Iris pigment epithelial cell (primary cell): Measurements from ENCODE around the gene SLC49A3.
"Not testable (repeated sequence)": the region's sequence is repeated elsewhere in the genome, so short reads cannot be mapped to it uniquely, and the experiment has no call there.

Experiments
- DNase-seq: peaks from one replicate; pipeline ENCODE4 v3.0.0-alpha.2; 2011; ENCODE audit warnings: low read depth

The SLC49A3 gene

GRCh38 chr4:654503-654845 lies 34.5 kb downstream of the SLC49A3 start:
- no peak for DNase-seq

DNA sequence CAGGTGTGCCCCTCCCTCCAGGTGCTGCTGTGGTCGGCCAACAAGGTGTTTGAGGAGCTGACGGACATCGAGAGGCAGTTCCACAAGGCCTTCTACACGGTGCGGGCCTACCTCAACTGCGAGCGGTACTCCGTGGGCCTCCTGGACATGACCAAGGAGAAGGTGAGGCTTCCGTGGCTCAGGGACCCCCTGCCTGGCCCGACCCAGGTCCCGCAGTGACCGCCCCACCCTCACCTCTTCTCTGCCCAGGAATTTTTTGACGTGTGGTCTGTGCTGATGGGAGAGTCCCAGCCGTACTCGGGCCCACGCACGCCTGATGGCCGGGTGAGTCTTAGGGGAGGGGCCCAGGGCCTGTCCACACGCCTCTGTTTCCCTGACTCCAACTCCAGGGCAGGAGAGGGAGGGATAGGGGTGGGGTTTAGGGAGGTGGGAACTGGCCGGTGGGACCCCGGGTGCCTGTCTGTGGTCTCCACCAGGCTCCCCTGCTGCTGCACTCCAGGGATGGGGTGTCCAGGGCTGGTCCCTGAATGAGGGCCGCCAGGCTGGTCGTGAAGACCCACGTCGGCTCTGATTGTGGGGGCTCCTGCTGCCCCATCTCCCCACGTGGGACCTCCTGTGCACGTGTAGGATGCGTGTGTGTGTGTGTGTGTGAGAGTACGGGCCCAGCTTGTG lies 35.0 kb downstream of the SLC49A3 start:
- no peak for DNase-seq

DNA sequence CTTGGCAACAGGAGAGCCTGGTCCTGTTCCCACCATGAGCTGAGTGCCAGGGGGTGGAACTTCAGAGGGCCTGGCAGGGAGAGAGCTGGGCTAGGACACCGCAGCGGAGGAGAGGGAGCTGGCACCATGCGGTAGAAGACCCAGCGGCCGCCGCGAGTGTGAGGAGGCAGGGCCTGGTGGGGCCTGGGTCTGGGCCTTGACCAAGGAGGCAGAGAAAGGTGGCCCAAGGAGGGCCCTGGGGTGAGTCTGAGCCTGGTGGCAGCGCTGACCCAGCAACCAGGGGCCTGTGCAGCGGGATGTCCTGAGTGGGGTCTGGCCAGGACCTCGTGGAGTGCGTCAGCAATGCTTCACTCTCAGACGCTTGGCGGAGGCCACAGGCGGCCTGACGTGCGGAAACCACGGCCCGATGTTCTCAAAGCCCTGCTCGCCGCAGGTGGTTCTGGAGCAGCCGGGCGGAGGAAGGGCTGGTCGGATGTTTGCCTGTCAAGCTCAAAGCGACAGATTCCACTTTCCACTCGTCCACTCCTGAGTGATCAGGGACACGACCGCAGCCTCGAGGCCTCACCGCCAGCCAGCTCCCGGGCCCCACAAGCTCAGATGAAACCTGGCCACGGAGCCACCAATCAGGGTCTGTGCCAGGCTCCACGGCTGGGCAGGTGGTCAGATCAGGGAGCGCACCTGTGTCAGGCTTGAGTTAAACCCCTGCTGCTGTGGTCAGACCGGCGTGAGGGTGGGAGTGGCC lies 35.7 kb downstream of the SLC49A3 start:
- no peak for DNase-seq

GRCh38 chr4:651884-652642 lies 36.9 kb downstream of the SLC49A3 start:
- DNase-seq: no peak

- DNase-seq: no peak
These were observed 37.7 kb downstream of the SLC49A3 start for GRCh38 chr4:650951-651883.

DNA sequence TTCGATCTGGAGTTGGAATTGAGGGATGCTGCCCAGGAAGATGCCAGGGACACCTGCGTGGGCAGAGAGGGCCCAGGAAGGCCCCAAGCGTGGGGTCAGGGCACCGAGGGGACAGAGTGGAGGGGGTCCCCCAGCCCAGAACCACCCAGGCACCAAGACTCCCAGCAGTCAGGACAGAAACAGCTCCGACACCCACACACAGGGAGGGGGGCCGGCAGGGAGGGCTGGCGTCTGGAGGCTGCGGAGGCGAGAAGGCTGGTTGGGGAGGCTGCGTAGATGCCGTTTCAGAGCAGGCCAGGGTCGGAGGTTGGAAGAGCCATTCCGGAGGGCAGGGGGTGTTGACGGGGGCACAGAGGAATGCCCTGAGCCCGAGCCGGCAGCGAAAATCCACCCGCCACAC lies 38.5 kb downstream of the SLC49A3 start:
- no peak for DNase-seq

DNA sequence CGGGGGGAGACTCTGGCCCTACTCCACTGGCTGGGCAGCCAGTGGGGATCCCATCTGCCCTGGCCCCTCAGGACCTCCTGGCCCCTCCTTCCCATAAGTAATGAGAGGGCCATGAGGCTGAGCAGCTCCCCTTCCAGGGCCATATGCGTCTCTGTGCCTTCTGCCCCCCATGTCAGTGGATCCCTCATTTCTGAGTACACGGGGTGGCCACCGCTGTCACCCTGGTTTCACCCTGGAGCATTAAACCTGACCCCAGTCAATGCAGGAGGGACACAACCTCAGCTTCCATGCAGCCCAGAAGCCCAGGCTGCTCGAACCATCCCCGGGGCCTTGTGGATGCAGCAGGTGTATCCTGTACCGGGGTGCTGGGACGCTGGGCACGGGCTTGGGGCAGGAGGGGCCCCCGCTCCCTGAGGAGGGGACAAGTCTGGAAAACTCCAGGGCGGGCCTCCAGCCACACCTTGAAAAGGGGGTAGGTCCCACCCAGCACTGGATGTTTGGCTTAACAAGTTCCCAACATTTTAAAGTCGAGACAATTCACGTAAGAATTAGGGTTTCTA lies 39.1 kb downstream of the SLC49A3 start:
- DNase-seq: no peak

DNA sequence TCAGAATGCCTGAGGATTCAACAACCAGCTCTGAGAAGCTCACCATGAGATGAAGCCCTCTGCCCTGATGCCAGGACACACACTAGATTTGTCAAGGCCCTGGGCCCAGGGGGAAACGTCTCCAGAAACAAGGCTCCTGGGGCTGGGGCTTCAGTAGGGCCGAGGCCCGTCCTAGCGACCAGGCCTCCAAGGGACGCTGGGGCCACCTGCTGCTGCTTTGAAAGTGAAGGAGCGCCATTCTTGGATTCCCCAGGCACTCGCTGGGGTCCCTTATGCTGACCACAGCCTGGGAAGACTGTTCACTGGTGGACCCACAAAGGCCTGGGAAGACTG lies 39.7 kb downstream of the SLC49A3 start:
- DNase-seq: no peak

DNA sequence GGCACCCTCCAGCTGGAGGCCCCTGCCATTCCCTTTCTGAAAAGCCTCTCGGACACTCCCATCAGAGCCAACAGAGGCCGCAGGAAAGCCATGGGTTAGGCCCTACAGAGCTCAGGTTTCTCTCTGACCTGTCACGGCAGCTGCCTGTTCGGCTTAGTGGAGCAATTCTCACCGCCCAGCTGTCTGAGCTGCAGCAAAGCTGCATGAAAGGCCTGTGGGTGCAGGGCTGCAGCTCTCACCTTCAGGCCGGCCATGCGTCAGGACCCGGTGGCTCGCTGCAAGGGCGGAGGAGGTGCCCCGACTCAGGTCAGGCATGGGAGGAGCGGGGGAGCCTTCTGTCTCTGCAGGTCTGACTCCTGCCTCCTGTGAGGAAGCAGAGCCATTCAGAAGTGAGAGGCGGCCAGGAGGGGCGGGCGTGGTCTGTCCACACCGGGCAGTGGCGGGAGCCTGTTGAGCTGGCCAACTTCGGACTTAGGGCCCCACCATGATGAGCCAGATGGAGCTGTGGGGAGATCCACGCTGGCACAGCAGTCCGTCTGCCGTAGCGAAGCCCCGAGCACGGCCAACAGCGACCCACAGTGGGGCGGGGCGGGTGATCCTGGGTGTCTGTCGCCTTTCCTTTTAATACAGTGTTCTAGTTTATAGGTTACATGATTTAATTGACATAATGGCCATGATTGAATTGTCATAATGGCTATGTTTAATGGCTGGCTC lies 40.2 kb downstream of the SLC49A3 start:
- no peak for DNase-seq

DNA sequence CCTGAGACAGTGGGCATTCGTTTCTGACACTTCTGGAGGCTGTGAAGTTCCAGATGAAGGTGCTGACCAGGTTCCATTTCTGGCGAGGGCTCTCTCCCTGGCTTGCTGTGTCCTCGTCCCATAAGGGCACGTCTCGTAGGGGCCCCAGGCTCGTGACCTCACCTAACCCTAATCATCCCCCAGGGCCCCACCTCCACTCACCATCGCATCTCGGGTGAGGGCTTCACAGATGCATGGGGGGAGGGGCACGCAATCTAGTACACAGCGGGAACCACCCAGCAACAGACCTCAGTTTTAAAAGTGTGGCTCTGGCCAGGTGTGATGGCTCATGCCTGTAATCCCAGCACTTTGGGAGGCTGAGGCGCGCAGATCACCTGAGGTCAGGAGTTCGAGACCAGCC lies 41.5 kb downstream of the SLC49A3 start:
- no peak for DNase-seq

- DNase-seq: no peak
These were observed 42.5 kb downstream of the SLC49A3 start for GRCh38 chr4:646460-646859.

- DNase-seq: not testable (repeated sequence)
These were observed 46.6 kb downstream of the SLC49A3 start for GRCh38 chr4:642366-642765.

DNA sequence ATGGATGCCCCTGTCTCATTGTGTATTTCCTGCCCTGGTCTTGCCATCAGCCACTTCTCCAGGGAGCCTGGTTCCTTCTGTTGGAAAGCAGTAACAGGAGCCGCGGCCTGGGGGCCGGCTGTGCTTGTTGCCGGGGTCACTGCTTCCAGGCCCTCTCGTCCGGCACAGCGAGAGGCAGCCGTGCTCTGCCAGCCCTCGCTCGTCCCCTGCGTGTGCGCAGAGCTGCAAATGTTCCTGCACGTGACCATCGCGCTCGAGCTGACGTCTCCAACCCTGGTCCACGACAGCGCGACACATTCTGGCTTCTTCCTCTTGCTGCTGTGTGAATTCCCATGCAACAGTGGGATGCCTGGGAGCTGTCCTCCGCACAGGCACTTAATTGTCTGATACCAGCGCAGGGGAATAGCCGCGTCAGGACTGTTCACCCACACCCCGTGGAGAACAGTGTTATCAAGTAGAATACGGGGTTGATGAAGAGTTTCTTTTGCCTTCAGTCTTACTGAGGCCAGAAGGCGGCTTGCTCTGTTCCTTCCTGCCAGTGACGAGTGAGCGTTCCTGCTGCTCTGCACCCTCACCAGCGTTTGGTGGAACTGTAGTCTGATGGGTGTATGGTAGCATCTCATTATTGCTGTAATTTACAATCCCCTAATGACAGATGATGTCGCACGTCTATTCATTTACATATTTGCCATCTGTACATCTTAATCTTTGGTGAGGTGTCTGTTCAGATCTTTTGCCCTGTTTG lies 51.2 kb downstream of the SLC49A3 start:
- no peak for DNase-seq

DNA sequence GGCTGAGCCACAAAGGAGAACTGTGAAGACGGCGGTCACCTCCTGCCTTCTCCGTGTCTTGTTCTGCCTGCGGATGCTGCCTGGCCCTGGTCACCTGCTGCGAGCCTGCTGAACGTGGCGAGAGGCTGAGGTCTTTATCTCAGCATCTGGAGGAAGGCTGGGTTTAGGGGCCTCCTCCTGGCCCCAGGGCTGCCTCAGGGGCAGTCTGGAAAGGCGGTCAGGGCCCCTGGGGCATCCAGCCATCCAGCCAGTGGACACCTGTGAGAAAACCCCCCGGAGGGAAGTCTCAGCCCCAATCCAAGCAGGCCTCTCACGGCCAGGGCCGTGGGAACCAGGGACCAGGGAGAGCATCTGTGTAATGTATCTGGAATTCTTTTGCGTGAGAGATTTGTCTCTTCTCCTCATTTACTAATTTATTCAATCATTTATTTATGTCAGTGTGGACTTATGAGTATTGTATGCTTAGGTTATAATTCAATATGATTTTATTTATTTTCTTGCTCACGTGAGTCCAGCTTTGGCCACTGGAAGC lies 52.3 kb downstream of the SLC49A3 start:
- DNase-seq: no peak

DNA sequence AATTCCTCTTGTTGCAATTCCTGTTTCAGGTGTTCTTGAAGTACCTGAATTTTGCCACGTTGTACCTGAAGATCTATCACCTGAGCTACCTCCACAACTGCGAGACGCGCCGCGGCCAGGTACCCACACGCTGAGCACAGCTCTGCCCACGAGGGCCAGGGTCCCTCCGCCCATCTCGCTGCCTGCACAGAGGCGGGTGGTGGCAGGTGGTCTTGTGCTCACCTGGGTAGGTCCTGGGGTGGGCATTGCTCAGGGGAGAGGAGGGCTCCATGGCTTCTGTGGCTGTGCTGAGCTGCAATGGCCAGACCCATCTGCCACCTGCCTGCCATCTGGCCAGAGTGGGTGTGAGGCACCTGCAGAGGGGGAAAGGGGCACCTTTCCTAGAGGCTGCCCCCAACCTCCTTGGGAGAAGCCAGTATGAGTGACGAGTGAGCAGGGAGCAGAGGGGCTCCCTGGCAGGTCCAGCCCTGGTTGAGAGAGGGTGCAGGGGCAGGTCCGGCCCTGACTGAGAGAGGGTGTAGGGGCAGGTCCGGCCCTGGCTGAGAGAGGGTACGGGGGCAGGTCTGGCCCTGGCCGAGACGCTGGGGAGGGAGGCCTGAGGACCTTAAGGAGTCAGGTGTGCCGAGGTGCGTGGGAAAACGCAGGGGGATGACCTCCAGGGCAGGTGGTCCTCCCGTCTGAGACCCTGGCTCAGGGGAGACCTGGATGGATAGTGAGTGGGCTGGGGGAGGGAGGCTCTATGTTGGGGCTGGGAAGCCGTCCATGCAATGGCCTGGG lies 52.9 kb downstream of the SLC49A3 start:
- DNase-seq: no peak

DNA sequence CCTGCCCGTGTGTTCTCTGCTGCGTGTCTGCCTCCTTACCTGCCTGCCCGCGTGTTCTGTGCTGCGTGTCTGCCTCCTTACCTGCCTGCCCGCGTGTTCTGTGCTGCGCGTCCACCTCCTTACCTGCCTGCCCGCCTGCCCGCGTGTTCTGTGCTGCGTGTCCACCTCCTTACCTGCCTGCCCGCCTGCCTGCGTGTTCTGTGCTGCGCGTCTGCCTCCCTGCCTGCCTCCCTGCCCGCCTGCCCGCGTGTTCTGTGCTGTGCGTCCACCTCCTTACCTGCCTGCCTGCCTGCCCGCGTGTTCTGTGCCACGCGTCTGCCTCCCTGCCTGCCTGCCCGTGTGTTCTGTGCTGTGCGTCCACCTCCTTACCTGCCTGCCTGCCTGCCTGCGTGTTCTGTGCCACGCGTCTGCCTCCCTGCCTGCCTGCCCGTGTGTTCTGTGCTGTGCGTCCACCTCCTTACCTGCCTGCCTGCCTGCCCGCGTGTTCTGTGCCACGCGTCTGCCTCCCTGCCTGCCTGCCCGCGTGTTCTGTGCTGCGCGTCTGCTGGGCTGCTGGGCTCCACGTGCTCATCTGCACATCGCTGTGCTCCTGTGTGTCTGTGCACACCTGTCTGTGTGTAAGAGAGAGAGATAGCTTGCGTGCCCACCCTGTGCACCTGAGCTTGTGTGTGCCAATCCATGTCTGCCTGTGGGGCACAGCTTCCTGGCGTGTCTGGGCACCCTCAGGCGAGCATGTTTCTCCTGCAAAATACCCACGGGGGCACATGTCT lies 53.7 kb downstream of the SLC49A3 start:
- DNase-seq: not testable (repeated sequence)

GRCh38 chr4:634599-634985 lies 54.4 kb downstream of the SLC49A3 start:
- DNase-seq: no peak

- DNase-seq: no peak
These were observed 54.9 kb downstream of the SLC49A3 start for GRCh38 chr4:633976-634598.
